ENCODE measurements around the gene TENT5D.
"Not testable (repeated sequence)": the region's sequence is repeated elsewhere in the genome, so short reads cannot be mapped to it uniquely, and the experiment has no call there.

The TENT5D gene

DNA sequence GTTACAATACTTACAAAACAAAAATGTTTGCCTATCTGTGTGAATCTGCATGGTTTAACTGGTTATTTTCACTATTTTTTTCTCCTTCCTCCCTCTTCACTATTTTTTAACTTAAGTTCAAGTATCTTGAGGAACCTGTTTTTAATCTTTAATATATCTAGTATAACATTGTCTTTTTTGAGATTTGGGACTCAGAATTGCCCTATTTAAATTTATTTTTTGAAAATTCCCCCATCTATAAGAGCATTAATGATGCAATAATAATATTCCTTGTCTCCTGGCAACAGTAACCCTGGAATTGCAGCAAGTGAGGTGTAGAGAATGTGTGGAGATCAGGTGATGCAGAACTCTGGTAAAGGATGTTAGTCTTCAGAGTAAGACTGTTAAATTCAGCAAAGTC, at the start of gene TENT5D:
TSS of gene TENT5D (plus strand) at position 301 of the 400 bp plus-strand sequence. CDS start 22,093 bp downstream, outside the sequence.
- DNase-seq = no peak

DNA sequence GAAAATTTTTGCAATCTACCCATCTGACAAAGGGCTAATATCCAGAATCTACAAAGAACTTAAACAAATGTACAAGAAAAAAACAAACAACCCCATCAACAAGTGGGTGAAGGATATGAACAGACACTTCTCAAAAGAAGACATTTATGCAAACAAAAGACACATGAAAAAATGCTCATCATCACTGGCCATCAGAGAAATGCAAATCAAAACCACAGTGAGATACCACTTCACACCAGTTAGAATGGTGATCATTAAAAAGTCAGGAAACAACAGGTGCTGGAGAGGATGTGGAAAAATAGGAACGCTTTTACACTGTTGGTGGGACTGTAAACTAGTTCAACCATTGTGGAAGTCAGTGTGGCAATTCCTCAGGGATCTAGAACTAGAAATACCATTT, 34.6 kb upstream of the TENT5D start:
- DNase-seq = not testable (repeated sequence)

DNA sequence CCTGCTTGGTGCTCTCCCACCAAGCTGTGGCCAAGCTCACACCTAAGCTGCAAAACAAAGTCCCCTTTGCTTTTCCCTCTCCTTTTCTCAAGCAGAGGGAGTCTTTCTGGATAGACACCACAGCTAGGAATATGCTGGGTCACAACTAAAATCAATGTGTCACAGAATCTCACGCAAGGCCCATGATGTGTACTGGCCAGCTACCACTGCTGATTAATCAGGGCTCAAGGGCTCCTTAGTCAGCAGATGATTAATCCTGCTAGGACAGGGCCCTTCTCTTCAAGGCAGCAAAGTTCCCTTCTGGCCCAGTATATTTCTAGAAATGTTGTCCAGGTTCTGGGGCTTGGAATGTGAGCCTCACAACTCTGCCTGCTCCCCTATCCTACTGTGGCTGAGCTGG, 32.0 kb upstream of the TENT5D start:
- no peak for DNase-seq

DNA sequence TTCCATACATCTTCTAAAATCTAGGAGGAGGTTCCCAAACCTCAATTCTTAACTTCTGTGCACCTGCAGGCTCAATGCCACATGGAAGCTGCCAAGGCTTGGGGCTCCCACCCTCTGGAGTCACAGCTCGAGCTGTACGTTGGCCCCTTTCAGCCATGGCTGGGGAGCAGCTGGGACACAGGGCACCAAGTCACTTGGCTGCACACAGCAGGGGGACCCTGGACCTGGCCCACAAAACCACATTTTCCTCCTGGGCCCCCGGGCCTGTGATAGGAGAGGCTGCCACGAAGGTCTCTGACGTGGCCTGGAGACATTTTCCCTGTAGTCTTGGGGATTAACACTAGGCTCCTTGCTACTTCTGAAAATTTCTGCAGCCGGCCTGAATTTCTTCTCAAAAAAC, 8.2 kb upstream of the TENT5D start:
- DNase-seq = no peak

DNA sequence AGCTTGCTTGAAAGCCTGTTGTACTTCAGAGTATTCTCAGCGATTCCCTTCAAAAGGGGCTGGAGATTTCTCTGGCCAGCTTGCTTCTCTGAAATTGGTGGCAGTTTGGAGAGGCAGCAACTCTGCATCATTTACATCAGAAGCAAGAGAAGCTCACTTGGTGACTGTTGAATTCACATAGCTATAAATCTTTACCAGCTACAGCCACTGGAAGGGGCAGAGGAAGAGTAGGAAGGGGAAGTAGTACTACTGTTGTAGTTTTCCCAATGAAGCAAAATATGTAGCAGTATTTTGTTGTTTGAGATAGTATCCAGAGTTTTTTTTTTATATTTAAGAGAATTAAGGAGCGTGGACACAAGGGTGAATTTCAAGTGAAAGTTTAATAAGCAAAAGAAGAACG, 2.8 kb downstream of the TENT5D start:
- no peak for DNase-seq

DNA sequence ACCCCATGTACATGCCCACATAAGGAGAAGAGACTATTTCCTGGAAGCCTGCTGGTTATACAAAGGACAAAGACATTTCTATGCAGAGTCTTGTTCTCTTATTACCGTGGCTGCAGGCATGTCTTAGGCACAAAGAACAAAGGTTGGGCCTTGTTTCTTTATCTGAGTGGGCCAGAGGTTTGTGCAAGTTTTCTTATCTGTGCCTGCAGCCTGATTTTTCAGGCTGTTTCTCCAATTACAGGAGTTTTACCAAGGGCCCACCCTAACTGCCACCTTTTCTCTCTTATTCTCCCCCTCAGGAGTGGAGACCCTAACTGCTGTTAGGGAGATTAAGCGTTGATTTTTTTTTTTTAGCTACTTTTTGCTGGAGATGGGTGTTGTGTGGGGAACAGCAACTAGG, 3.5 kb downstream of the TENT5D start:
- no peak for DNase-seq

DNA sequence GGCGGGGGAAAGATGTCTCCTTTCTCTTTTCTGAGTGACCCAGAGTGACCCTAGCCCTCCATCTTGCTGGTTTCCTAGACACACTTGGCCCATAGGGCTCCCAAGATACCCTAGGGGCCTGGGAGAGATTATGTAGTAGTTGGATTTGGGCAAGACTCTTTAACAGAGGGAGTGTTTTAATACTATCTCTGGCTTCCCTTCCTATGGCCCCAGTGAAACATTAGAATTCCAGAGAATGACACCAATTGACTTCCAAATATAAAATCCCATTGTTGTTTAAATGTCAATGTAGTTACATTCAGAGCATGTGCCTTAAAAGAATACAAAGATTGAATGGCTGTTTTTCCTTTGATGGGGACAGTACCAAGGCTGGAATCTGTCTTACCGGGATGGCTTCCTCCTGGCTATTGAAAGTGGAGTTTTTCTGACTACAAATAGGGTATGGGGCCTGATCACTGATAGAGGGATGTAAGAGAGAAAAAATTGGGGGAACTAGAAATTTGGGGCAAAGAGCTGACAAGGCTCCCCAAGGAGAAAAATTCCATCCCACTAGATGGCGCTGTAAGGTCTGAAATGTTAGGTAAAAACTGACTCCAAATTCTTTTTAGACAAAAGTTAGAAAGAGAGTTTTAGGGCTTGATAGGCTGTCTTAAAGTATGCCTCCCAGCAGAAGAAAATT, 10.7 kb downstream of the TENT5D start:
- no peak for DNase-seq

DNA sequence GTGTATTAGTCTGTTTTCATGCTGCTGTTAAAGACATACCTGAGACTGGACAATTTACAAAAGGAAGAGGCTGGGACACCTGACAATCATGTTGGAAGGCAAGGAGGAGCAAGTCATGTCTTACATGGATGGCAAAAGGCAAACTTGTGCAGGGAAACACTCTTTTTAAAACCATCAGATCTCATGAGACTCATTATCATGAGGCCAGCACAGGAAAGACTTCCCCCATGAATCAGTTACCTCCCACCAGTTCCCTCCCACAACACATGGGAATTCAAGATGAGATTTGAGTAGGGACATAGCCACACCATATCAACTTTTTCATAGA, 11.2 kb downstream of the TENT5D start:
- DNase-seq = no peak

DNA sequence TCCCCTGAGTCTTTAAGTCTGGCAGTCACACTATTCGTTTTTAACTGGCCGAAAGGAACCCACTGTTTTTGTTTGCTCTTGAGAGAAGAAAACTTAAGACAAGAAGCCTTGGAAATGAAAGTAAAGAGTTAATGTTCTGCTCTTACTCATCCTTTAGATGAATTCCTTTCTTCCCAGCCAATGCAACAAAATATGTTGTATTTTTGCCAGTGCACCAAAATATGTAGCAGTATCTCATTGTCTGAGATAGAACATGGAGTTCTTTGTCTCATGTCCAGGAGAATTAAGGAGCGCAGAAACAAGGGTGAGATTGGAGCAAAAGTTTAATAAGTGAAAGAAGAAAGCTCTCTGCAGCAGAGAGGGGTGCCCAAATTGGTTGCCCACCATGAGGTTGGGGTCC, 12.2 kb downstream of the TENT5D start:
- no peak for DNase-seq

DNA sequence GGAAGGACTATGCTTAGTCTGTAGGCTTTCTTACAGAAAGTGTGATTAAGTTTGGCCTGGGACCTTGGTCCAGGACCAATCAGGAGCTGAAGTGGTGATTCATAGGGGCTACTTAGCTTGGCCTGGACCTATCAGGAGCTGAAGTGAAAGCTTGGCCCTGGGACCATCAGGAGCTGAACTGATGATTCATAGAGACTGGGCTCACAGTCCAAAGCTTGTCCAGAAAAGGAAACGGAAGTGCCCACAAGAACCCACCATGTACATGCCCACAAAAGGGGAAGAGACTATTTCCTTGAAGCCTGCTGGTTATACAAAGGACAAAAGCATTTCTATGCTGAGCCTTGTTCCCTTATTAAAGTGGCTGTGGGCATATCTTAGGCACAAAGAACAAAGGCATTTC, 12.6 kb downstream of the TENT5D start:
- DNase-seq = no peak

DNA sequence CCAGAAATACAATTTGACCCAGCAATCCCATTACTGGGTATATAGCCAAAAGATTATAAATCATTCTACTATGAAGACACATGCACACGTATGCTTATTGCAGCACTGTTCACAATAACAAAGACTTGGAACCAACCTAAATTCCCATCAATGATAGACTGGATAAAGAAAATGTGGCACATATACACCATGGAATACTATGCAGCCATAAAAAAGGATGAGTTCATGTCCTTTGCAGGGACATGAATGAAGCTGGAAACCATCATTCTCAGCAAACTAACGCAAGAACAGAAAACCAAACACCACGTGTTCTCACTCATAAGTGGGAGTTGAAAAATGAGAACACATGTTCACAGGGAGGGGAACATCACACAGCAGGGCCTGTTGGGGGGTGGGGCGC, 47.9 kb downstream of the TENT5D start:
- DNase-seq = not testable (repeated sequence)

DNA sequence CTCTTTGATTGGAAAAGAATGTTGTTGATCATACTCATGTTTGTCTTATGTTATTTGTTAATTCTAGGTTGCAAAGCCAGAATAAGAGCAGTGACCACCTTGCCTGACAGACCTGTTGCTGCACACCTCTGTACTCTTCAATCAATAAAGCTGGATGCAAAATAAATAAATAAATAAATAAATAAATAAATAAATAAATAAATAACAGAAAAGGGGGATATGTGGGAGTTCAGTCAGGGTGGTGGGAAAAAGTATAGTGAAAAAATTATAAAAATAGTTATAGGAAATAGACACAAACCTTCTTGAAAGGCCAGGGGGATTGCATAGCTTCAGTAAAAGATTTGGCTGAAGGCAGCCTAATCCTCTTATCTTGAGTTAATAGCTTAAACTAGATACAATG, 51.3 kb downstream of the TENT5D start:
- DNase-seq = no peak

DNA sequence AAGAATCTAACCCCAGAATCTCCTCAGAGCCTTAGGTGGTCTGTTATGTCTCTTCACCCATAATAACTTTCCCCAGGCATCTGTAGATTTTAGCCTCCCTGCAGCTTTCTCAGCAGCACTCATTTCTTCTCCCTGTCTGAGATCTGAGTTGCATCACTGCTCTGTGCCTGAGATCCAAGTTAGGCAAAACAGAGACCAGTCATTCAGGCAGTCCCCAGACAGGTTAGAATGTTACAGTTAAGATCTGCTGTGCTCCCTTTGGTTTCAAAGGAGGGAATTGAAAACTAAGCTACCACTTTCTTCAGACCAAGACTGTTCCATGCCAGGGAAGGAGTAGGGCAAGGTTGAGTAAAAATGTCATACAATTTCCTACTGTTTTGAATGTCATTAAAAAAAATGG, 65.3 kb downstream of the TENT5D start:
- no peak for DNase-seq

DNA sequence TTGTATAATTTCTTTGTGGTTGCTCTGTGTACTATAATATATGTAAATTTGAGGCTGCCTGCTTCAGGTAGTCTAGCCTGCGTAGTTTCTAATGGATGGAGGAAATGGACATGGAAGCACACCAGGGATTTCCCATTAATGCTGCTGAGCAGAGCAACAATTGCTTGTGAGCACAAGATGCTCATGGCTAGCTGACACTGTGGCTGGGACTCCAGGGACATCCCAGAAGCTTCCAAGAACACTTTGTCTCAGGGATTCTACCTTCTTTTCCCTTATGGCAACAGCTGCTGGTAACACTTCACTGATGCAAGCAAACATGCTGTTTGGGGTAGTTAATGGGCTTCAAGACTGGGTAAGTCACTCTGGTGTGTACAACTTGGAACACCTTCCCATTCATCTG, 66.1 kb downstream of the TENT5D start:
- no peak for DNase-seq

DNA sequence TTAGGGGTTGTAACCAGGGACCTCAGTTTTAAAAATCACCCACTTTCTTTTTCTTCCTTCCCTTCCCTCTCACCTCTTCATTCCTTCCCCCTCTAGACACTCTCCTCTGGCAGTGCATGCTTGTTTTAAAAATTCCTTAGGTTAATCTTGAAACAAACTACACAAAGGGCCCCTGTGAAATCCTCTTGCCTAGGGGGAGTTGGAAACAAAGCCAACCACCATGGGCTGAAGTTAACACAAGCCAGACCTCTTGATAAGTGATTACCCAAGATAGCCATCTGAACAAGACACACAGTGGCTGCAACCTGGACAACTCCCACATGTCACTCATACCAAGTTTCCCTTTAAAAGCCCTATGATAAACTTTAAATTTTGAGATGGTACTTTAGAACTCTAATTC, 68.9 kb downstream of the TENT5D start:
- no peak for DNase-seq

Measured in stimulated activated naive CD4-positive, alpha-beta T cell (primary cell).